PFSK-1 (cell line): Measurements from ENCODE around the gene EPHA1.

Experiments
- POLR2AphosphoS5 ChIP-seq: IDR thresholded peaks from 2 replicates; pipeline ENCODE4 v1.6.1; 2012; ENCODE audit warnings: low read depth, mild to moderate bottlenecking, control low read depth, low read length, moderate library complexity
- SIN3A ChIP-seq: IDR thresholded peaks from 2 replicates; pipeline ENCODE4 v1.6.1; 2012; ENCODE audit warnings: mild to moderate bottlenecking, low read length, moderate library complexity, borderline replicate concordance; ENCODE audit not compliant: insufficient read depth
- TAF1 ChIP-seq: IDR thresholded peaks from 2 replicates; pipeline ENCODE4 v1.6.1; 2012; ENCODE audit warnings: low read length, control low read depth, borderline replicate concordance; ENCODE audit not compliant: insufficient read depth
- TF ChIP-seq, protein P1 (sequence below), 2 experiments: IDR thresholded peaks; 2 replicates each; pipeline versions ENCODE4 v1.6.1 to v1.8.0; 2011 to 2012; ENCODE audit warnings: low read depth in 2 of 2, low read length in 2 of 2, control low read depth in 1 of 2, inconsistent platforms in 1 of 2, mild to moderate bottlenecking in 1 of 2, moderate library complexity in 1 of 2; ENCODE audit not compliant: insufficient read depth in 1 of 2

DNA sequence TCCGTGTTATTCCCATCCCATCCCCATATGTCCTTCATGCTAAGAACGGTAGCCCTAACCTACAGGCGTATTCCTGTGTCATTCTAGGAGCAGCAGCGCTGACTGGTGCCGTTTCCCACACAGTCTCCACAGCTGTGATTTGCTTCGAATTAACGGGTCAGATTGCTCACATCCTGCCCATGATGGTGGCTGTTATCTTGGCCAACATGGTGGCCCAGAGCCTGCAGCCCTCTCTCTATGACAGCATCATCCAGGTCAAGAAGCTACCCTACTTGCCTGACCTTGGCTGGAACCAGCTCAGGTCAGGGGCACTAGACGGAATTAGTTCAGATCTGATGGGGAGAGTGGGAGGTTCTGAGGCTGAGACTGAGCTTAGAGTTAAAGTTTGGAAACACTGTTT, 66.8 kb downstream of the EPHA1 start:
- no peak for TF ChIP-seq POLR2AphosphoS5
- TF ChIP-seq, protein P1, sequence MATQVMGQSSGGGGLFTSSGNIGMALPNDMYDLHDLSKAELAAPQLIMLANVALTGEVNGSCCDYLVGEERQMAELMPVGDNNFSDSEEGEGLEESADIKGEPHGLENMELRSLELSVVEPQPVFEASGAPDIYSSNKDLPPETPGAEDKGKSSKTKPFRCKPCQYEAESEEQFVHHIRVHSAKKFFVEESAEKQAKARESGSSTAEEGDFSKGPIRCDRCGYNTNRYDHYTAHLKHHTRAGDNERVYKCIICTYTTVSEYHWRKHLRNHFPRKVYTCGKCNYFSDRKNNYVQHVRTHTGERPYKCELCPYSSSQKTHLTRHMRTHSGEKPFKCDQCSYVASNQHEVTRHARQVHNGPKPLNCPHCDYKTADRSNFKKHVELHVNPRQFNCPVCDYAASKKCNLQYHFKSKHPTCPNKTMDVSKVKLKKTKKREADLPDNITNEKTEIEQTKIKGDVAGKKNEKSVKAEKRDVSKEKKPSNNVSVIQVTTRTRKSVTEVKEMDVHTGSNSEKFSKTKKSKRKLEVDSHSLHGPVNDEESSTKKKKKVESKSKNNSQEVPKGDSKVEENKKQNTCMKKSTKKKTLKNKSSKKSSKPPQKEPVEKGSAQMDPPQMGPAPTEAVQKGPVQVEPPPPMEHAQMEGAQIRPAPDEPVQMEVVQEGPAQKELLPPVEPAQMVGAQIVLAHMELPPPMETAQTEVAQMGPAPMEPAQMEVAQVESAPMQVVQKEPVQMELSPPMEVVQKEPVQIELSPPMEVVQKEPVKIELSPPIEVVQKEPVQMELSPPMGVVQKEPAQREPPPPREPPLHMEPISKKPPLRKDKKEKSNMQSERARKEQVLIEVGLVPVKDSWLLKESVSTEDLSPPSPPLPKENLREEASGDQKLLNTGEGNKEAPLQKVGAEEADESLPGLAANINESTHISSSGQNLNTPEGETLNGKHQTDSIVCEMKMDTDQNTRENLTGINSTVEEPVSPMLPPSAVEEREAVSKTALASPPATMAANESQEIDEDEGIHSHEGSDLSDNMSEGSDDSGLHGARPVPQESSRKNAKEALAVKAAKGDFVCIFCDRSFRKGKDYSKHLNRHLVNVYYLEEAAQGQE (IDR thresholded peaks at IDR 0.05; ENCODE audit: insufficient read depth in 1 of 2, low read depth in 2 of 2, low read length in 2 of 2), result no peak
- TF ChIP-seq TAF1, result no peak
- TF ChIP-seq SIN3A, result no peak
